HEK293 (cell line): Measurements from ENCODE around the gene CTIF.

Source experiments
- CTCF ChIP-seq: fragments of 450-650 bp; formaldehyde crosslinking; IDR thresholded peaks from 2 replicates; pipeline ENCODE4 v1.5.1; 2016; ENCODE audit warnings: missing biosample characterization, missing genetic modification characterization
- GLI4 ChIP-seq: fragments of 450-650 bp; formaldehyde crosslinking; IDR thresholded peaks from 2 replicates; pipeline ENCODE4 v1.5.1; 2016; ENCODE audit warnings: missing biosample characterization, missing genetic modification characterization
- REPIN1 ChIP-seq: fragments of 450-650 bp; formaldehyde crosslinking; IDR thresholded peaks from 2 replicates; pipeline ENCODE4 v1.5.1; 2017; ENCODE audit warnings: missing biosample characterization, missing genetic modification characterization, low read depth
- WT1 ChIP-seq: fragments of 450-650 bp; formaldehyde crosslinking; IDR thresholded peaks from 2 replicates; pipeline ENCODE4 v1.5.1; 2016; ENCODE audit warnings: missing biosample characterization, missing genetic modification characterization
- ZBTB21 ChIP-seq: fragments of 450-650 bp; formaldehyde crosslinking; IDR thresholded peaks from 2 replicates; pipeline ENCODE4 v1.5.1; 2017; ENCODE audit warnings: missing biosample characterization, missing genetic modification characterization
- ZNF114 ChIP-seq: fragments of 450-650 bp; formaldehyde crosslinking; IDR thresholded peaks from 2 replicates; pipeline ENCODE4 v1.5.0; 2017; ENCODE audit warnings: missing biosample characterization, missing genetic modification characterization
- ZNF157 ChIP-seq: fragments of 450-650 bp; formaldehyde crosslinking; IDR thresholded peaks from 2 replicates; pipeline ENCODE4 v1.5.1; 2016; ENCODE audit warnings: missing biosample characterization, missing genetic modification characterization
- ZNF169 ChIP-seq: fragments of 450-650 bp; formaldehyde crosslinking; IDR thresholded peaks from 2 replicates; pipeline ENCODE4 v1.5.1; 2016; ENCODE audit warnings: missing biosample characterization, missing genetic modification characterization
- ZNF37A ChIP-seq: fragments of 450-650 bp; IDR thresholded peaks from 2 replicates; pipeline ENCODE4 v1.5.1; 2018; ENCODE audit warnings: missing biosample characterization, missing genetic modification characterization
- ZNF473 ChIP-seq: fragments of 450-650 bp; formaldehyde crosslinking; IDR thresholded peaks from 2 replicates; pipeline ENCODE4 v1.5.1; 2017; ENCODE audit warnings: missing biosample characterization, missing genetic modification characterization
- ZNF660 ChIP-seq: fragments of 450-650 bp; IDR thresholded peaks from 2 replicates; pipeline ENCODE4 v1.5.1; 2018; ENCODE audit warnings: missing biosample characterization, mild to moderate bottlenecking, missing genetic modification characterization
- ZNF792 ChIP-seq: fragments of 450-650 bp; formaldehyde crosslinking; IDR thresholded peaks from 2 replicates; pipeline ENCODE4 v1.5.1; 2016; ENCODE audit warnings: missing biosample characterization, missing genetic modification characterization
- ZSCAN4 ChIP-seq: fragments of 450-650 bp; formaldehyde crosslinking; IDR thresholded peaks from 2 replicates; pipeline ENCODE4 v1.5.1; 2017; ENCODE audit warnings: missing biosample characterization, missing genetic modification characterization

- no peak for TF ChIP-seq CTCF
- TF ChIP-seq WT1 (tag by site-specific recombination) = no peak
- no peak for TF ChIP-seq ZNF157 (tag by site-specific recombination)
- no peak for TF ChIP-seq REPIN1 (tag by site-specific recombination)
- no peak for TF ChIP-seq ZBTB21
- TF ChIP-seq ZNF114 (tag by site-specific recombination) = no peak
- no peak for TF ChIP-seq ZNF660 (tag by site-specific recombination)
- no peak for TF ChIP-seq ZNF473 (tag by site-specific recombination)
- no peak for TF ChIP-seq GLI4
- TF ChIP-seq ZNF37A (tag by site-specific recombination) = no peak
- TF ChIP-seq ZSCAN4 (tag by site-specific recombination) = no peak
- no peak for TF ChIP-seq ZNF792 (tag by site-specific recombination)
- TF ChIP-seq ZNF169 = no peak
Measured at GRCh38 chr18:48497863-48498262, 41.0 kb upstream of the CTIF start.
